GM13977 (cell line): ENCODE measurements around the gene JPH2.

ENCODE experiments used
- DNase-seq: peaks from one replicate; pipeline ENCODE4 v3.0.0; 2012; ENCODE audit warnings: low spot score
- CTCF ChIP-seq: IDR thresholded peaks from 2 replicates; pipeline ENCODE4 v1.5.1; 2012; ENCODE audit warnings: mild to moderate bottlenecking, control low read depth; ENCODE audit not compliant: insufficient read depth; ENCODE audit errors: extremely low read depth, missing control alignments
- in situ Hi-C: fragments of 300-500 bp; cut with MboI; formaldehyde crosslinking; loops from one replicate; pipeline ENCODE4 v1.12.0; 2022; ENCODE audit warnings: low sequenced_read_pairs, low pct_unique_long_range_greater_than_20kb, mixed read lengths, inconsistent platforms; ENCODE audit not compliant: unreplicated experiment

The JPH2 gene

GRCh38 chr20:44123874-44124535, 63.0 kb downstream of the JPH2 start:
- in situ Hi-C loops, result no loop called here
- DNase-seq, result no peak

GRCh38 chr20:44123251-44123650, 63.7 kb downstream of the JPH2 start:
- no peak for TF ChIP-seq CTCF
- in situ Hi-C loops, result no loop called here
- no peak for DNase-seq

More at GRCh38 chr20:44123874-44124535, 63.0 kb downstream of the JPH2 start:
- TF ChIP-seq CTCF, result no peak

- no peak for DNase-seq
- in situ Hi-C loops, result no loop called here
- TF ChIP-seq CTCF, result no peak
These were observed 66.1 kb downstream of the JPH2 start for GRCh38 chr20:44120676-44121425.

- DNase-seq, result no peak
- no peak for TF ChIP-seq CTCF
- in situ Hi-C loops, result no loop called here
These were observed 68.6 kb downstream of the JPH2 start for GRCh38 chr20:44118185-44119033.

- in situ Hi-C loops, result no loop called here
- DNase-seq, result no peak
- no peak for TF ChIP-seq CTCF
These were observed 69.4 kb downstream of the JPH2 start for GRCh38 chr20:44117296-44118184.
